ENCODE results near the gene ELOA2. TPM values are rescaled to one million over a fixed set of nuclear protein-coding genes. Genes with fewer than 3 reads are reported as not detected.

Gene ELOA2
- total RNA-seq, 2 experiments from 2014 or later = not detected

DNA sequence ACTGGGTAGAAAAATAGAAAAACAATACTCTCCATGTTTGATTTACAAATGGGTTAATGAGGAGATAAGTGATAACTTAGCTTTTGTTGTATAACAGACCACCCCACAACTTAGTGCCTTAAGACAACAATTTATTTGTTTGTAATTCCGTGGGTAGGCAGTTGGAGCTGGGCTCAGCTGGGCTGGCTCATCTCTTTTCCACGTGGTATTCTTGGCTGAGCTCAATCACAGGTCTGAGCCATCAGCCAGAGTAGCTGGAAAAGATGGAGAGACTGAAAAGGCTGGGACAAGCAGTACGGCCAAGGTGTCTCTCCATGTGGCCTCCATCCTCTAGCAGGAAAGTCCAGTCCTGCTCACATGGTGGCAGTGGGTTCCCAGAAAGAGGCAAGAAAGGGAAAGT lies 32.2 kb upstream of the ELOA2 start:
- CTCF ChIA-PET (ENCODE audit: unreplicated experiment) = no interaction called here
- H3K9me2 ChIP-seq (ENCODE audit: insufficient read depth, low read length) = no peaks in the 10 kb centered on the region
- TF ChIP-seq EZH2phosphoT487 (IDR thresholded peaks at IDR 0.05; ENCODE audit: borderline replicate concordance, low read depth, low read length) (no peak), CTCF (conservative IDR thresholded peaks at IDR 0.05; ENCODE audit: low read length) (no peak)
- no peaks in the 10 kb centered on the region for H3K36me3 ChIP-seq (ENCODE audit: insufficient read depth, low read length)
- H3K4me1 ChIP-seq (ENCODE audit: insufficient read depth, low read length, poor library complexity, severe bottlenecking) = no peaks in the 10 kb centered on the region
- no peak for DNase-seq (ENCODE audit: low spot score)
- intact Hi-C loops (cut with micrococcal nuclease; ENCODE audit: unreplicated experiment) = no loop called here
- POLR2A ChIA-PET = no interaction called here
- no peak overlapping the region for H3K4me3 ChIP-seq (ENCODE audit: low read depth, low read length, poor library complexity, severe bottlenecking)
- H3K27ac ChIP-seq (ENCODE audit: low read depth, low read length, poor library complexity, severe bottlenecking) = no peak overlapping the region
- H2AFZ ChIP-seq (ENCODE audit: low read length) = no peak overlapping the region
- no peaks in the 10 kb centered on the region for H4K20me1 ChIP-seq (ENCODE audit: insufficient read depth, low read length)
- no TSS peak for BruUV-seq (replicated peaks)
- H3K9me3 ChIP-seq (ENCODE audit: low read length) = no peaks in the 10 kb centered on the region
- no peaks in the 10 kb centered on the region for H3K79me2 ChIP-seq (ENCODE audit: insufficient read depth, low read depth, low read length)
- no peak overlapping the region for H3K4me2 ChIP-seq (ENCODE audit: low read length)

DNA sequence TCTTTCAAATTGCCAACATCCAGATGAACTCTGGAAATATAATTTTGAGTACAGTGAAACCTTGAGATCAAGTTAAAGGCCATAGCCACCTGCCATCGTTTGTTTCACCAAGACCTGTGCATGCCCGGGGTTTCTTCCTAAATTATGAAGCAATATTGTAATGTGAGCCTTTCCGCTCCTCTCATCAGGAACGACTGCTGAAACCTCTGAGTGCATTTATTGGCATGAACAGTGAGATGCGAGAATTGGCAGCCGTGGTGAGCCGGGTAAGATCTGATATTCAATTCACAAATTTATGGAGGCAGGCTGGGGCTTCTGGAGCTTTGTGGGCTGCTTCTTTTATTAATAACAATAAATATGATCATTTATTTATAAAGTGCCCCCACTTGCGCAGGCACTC lies 27.7 kb upstream of the ELOA2 start:
- no peaks in the 10 kb centered on the region for H3K9me3 ChIP-seq (ENCODE audit: low read length)
- H3K4me2 ChIP-seq (ENCODE audit: low read length) = no peak overlapping the region
- no peak overlapping the region for H3K4me3 ChIP-seq (ENCODE audit: low read depth, low read length, poor library complexity, severe bottlenecking)
- H4K20me1 ChIP-seq (ENCODE audit: insufficient read depth, low read length) = no peaks in the 10 kb centered on the region
- H3K9me2 ChIP-seq (ENCODE audit: insufficient read depth, low read length) = no peaks in the 10 kb centered on the region
- no peak overlapping the region for H3K27ac ChIP-seq (ENCODE audit: low read depth, low read length, poor library complexity, severe bottlenecking)
- CTCF ChIA-PET (ENCODE audit: unreplicated experiment) = no interaction called here
- intact Hi-C loops (cut with micrococcal nuclease; ENCODE audit: unreplicated experiment) = no loop called here
- no peaks in the 10 kb centered on the region for H3K79me2 ChIP-seq (ENCODE audit: insufficient read depth, low read depth, low read length)
- no peak overlapping the region for H2AFZ ChIP-seq (ENCODE audit: low read length)
- BruUV-seq (replicated peaks) = no TSS peak
- POLR2A ChIA-PET = no interaction called here
- no peaks in the 10 kb centered on the region for H3K4me1 ChIP-seq (ENCODE audit: insufficient read depth, low read length, poor library complexity, severe bottlenecking)
- H3K36me3 ChIP-seq (ENCODE audit: insufficient read depth, low read length) = no peaks in the 10 kb centered on the region
- no peak for TF ChIP-seq CTCF (conservative IDR thresholded peaks at IDR 0.05; ENCODE audit: low read length)
- TF ChIP-seq EZH2phosphoT487 (IDR thresholded peaks at IDR 0.05; ENCODE audit: borderline replicate concordance, low read depth, low read length) = no peak
- no peak for DNase-seq (ENCODE audit: low spot score)

DNA sequence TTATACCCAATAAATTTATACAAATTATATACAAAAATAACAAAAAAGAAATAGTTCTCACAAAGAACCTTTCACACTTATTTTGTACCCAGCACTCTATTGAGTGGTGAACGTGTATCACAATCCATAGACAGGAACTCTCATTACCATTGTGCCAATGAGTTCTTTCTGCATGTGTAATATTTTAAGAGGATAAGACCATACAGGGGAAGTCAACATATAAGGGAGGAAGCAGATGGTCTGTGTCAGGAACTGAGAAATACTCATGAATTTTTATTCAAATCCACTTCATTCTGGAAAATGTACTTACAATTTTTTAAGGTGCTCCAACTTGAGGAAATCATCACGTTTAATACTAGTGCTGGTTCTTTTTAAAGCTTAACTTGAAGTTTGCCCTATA lies 27.1 kb upstream of the ELOA2 start:
- Histone ChIP-seq H2AFZ (ENCODE audit: low read length) (no peak overlapping the region), H3K4me3 (ENCODE audit: low read depth, low read length, poor library complexity, severe bottlenecking) (no peak overlapping the region), H4K20me1 (ENCODE audit: insufficient read depth, low read length) (no peaks in the 10 kb centered on the region), H3K4me2 (ENCODE audit: low read length) (no peak overlapping the region), H3K27ac (ENCODE audit: low read depth, low read length, poor library complexity, severe bottlenecking) (no peak overlapping the region), H3K9me3 (ENCODE audit: low read length) (no peaks in the 10 kb centered on the region), H3K79me2 (ENCODE audit: insufficient read depth, low read depth, low read length) (no peaks in the 10 kb centered on the region), H3K4me1 (ENCODE audit: insufficient read depth, low read length, poor library complexity, severe bottlenecking) (no peaks in the 10 kb centered on the region), H3K9me2 (ENCODE audit: insufficient read depth, low read length) (no peaks in the 10 kb centered on the region), H3K36me3 (ENCODE audit: insufficient read depth, low read length) (no peaks in the 10 kb centered on the region)
- intact Hi-C loops (cut with micrococcal nuclease; ENCODE audit: unreplicated experiment) = no loop called here
- POLR2A ChIA-PET = no interaction called here
- DNase-seq (ENCODE audit: low spot score) = no peak
- CTCF ChIA-PET (ENCODE audit: unreplicated experiment) = no interaction called here
- no TSS peak for BruUV-seq (replicated peaks)
- TF ChIP-seq EZH2phosphoT487 (IDR thresholded peaks at IDR 0.05; ENCODE audit: borderline replicate concordance, low read depth, low read length) = no peak
- no peak for TF ChIP-seq CTCF (conservative IDR thresholded peaks at IDR 0.05; ENCODE audit: low read length)
